Measurements from ENCODE around the gene TNFSF15.

TNFSF15 gene

DNA sequence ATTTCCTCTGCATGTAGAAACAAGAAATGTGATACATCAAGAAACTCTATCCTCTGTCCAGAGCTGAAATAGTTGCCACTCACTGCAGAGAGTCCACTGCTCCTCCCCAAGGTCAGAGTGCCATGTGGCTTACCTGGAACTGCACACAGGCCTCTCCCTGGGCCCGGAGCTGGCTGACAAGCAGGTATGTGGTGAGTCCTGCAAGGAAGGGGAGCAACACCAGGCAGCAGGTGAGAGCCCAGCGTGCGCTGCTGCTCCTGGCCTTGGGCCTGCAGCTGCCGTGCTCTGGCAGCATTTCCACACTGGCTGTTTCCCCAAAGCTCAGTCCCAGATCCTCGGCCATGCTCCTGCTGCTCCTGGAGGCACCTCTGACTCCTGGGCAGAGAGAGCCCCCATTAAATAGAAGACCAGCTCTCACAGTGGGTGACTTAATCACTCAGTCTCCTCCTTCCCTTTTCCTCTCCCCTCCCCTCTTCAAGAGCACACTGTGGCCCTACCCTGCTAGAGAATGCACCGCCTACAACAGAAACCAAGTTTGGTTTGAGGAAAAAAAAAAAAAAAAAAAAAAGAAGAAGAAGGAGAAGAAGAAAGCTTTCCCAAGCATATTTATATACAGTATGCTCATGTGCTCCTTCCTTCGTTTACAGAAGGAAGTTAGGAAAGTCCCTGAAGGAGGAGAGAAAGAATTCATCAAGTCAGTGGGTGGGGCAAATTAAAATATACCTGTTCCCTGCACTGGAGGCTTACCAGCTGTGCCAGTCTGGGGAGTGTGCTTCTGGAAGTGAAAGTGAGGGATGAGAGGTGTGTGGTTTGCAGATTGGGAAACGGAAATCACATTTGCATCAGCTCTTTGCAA lies at the start of gene TNFSF15:
TNFSF15 (minus strand) TSS at position 370 of the 856 bp plus-strand sequence; CDS start at position 343, 27 bp downstream.
- DNase-seq (ENCODE audit: low read depth in 2 of 2), result no peak

DNA sequence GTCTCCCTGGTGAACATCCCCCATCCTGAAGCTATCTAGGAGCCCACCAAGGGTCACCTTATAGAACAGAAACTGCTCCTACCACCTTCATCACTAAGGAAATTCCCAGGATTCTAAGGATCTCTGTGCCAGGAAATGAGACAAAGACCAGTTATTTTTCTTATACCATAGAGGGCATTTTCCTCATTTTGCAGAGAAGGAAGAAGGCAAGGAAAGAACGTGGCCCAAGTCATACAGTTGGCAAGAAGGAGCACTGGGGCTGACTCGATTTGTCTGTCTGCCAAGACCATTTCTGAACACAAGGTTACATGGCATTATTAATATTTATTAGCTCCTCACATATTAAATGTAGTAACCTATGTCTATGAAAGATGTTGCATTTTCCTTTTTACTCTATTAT lies 49.6 kb upstream of the TNFSF15 start:
- no peak for DNase-seq (ENCODE audit: low read depth in 2 of 2)

DNA sequence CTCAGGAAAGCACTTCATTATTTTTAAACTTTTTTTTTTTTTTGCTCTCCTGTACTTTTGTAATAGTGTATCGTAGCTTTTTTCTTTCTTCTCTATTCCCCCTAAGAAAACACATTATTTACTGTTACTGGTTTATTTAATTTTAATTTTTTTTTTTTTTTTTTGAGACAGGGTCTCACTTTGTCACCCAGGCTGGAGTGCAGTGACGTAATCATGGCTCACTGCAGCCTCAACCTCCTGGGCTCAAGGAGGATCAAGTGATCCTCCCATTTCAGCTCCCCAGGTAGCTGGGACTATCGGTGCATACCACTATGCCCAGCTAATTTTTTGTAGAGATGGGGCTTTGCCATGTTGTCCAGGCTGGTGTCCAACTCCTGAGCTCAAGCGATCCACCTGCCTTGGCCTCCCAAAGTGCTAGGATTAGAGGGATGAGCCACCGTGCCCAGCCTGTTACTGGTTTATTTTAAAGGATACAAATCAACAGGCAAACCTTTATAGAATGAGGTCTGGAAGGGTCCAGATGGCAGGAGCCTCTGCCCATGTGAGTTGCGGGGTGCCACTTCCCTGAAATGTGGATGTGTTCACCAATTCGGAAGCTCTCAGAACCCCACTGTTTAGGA lies 49.0 kb upstream of the TNFSF15 start:
- no peak for DNase-seq (ENCODE audit: low read depth in 2 of 2)

DNA sequence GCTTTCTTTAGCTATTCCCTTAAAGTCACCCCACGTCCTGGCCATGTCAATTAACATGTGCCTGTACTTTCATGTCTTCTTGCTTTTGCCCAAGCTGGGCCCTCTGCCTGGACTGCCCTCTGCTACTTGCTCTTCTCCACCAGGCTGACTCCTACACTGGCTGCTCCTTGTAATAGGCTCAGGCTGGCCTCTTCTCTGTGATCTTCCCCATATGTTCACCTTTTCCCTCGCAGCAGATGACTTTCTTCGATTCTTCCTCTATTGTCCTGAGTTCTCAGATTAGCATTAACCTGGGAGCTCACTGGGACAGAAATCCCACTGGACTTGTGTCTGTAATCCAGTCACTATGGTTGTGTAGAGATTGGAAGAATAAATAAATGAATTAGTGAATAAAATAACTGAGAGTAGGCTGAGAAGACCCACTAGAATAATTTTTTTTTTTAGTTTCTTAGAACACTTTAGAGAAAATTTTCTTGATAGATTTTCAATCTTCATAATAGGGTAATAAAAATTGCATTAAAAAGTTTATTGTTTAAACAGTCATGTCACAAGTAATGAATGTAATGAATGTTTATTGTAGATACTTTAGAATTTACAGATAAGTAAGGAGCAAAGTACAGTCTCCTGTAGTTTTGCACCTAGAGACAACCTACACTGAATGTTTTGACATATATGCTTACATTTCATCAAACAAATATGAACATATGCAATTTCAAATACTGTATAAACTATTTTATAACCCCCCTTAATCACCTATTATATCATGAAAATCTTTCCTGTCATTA lies 47.4 kb upstream of the TNFSF15 start:
- no peak for DNase-seq (ENCODE audit: low read depth in 2 of 2)

DNA sequence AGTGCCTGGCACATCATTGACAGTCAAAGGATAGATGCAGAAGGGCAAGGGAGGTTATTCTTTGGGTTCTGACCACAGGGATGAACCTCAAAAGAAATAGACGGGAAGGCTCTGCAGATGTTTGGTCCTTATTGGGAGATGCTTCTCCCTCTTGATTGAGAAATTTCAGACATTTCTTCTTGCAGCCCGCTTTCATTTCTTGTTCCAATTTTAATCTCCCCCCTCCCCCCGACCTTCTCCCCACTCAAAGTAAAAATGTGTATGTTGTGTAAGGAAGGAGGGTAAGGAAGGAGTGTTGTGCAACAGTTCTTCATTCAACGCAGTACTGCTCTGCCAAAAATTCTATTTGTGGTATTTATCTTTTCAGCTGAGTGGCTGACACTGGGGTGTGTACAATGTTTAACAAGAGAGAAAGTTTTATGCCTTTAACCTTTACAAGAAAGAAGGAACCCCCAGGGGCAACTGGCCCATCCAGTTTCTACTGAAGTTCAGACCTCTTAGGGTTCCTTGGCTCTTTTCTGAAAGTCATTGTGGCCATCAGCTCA lies 46.3 kb upstream of the TNFSF15 start:
- DNase-seq (ENCODE audit: low read depth in 2 of 2), result no peak

DNA sequence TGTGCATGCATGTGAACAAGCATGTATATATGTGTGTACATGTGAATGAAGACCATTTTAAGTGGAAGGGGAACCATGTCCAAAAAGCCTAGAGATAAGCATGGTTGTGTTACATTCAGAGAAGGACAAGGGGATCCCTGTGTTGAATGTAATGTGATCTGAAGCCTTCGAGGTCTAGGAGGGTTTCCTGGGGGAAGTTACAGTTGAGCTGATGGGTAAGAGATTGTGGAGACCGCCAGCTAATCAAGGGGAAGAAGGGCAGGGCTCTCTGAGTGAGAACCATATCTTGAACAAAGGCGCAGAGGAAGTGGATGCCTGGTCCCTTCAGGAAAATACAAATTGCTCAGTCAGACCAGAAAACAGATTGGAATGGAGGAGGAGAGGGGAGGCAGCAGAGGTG lies 45.5 kb upstream of the TNFSF15 start:
- DNase-seq (ENCODE audit: low read depth in 2 of 2), result no peak

DNA sequence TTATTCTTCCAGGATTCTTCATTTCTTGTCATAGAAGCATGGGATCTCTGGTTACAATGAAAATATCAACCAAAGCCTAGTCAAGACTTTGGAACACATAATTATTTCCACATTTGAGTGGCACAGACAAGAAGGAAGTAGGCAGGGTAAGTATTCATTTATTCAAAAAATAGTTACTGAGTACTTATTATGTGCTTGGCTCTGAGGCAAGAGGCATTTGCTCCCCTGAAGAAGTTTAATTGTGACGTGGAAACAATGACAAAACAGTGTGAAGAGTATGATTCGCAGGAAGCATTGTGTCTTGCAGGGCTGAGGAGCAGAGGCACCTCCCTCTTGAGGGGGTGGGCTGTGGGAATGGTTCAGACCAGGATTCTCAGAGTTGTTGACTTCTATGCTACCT lies 45.0 kb upstream of the TNFSF15 start:
- no peak for DNase-seq (ENCODE audit: low read depth in 2 of 2)

DNA sequence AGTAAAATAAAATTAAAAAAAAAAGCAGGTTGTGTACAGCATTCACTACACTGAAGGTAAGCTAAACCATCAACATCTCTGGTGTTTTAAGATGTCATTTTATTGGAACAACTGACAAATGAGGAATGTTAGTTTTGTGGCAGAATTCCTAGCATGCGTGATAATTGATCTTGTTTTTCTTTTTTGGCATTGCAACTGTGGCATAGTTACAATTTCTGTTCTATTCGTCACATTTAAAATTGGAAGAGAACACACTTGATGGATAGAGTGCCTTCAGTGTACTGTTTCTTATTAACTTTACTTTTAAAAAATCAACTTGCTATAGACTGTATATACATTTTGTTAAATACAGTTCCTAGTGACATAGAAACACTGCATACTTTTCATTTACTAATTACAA lies 43.6 kb upstream of the TNFSF15 start:
- DNase-seq (ENCODE audit: low read depth in 2 of 2), result no peak

DNA sequence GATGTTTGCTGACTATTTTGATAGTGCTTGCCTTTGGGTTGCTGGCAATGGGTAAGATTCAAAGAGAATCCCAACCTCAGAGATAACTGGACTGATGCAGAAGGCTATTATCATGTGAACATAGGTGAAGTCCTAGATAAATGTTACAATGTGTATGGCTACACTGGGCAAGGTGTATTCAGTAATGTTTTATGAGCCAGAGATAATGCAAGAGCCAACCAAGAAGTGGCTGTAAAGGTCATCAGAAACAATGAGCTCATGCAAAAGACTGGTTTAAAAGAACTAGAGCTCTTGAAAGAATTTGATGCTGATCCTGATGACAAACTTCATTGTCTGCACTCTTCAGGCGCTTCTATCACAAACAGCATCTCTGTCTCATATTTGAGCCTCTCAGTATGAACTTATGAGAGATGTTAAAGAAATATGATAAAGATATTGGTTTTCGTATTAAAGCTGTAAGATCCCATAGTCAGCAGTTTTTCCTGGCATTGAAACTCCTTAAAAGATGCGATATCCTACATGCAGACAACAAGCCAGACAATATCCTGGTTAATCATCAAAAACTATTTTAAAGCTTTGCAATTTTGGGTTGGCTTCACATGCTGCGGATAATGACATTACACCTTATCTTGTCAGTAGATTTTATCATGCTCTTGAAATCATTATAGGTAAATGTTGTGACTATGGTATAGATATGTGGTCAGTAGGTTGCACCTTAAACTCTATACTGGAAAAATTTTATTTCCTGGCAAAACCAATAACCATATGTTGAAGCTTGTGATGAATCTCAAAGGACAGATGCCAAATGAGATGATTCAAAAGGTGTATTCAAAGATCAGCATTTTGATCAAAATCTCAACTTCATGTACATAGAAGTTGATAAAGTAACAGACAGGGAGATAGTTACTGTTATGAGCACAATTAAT lies 41.9 kb upstream of the TNFSF15 start:
- DNase-seq (ENCODE audit: low read depth in 2 of 2), result no peak

DNA sequence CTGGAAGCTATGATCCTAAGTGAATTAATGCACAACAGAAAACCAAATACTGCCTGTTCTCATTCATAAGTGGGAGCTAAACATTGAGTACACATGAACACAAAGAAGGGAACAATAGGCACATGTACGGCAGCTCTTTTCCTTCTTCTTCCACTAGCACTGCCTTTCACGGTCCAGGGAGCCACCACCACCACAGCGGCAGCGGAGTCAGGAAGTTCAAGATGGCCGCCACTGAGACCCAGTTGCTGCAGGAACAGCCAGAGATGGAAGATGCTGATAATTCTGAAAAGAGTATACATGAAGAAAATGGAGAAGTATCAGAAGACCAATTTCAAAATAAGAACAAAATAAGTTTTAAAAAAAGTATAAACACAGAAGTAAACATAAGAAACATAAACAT lies 39.5 kb upstream of the TNFSF15 start:
- DNase-seq (ENCODE audit: low read depth in 2 of 2), result no peak

DNA sequence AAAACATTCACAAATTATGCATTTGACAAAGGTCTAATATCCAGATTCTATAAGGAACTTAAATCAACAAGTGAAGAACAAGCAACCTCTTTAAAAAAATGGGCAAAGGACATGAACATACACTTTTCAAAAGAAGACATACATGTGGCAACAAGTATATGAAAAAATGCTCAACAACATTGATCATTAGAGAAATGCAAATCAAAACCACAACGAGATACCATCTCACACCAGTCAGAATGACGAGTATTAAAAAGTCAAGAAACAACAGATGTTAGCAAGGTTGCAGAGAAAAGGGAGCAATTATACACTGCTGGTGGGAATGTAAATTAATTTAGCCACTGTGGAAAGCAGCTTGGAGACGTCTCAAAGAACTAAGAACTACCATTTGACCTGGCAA lies 38.9 kb upstream of the TNFSF15 start:
- DNase-seq (ENCODE audit: low read depth in 2 of 2), result no peak

DNA sequence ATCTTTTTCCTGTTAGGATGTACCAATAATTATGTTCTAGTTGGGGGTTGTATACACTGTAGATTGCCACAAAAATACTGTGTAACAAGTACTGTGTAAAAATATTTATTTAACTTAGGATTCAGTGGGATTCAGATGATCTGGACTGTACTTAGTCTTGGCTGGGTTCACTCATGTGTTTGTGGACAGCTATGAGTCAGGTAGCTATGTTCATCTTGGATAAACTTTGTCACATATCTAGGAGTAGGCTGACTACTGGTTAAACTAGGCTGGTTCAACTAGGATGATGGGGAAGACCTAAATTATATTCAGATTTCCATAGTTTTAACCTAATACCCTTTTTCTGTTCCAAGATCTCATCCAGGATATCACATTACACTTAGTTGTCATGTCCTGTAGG lies 32.1 kb upstream of the TNFSF15 start:
- DNase-seq (ENCODE audit: low read depth in 2 of 2), result no peak

DNA sequence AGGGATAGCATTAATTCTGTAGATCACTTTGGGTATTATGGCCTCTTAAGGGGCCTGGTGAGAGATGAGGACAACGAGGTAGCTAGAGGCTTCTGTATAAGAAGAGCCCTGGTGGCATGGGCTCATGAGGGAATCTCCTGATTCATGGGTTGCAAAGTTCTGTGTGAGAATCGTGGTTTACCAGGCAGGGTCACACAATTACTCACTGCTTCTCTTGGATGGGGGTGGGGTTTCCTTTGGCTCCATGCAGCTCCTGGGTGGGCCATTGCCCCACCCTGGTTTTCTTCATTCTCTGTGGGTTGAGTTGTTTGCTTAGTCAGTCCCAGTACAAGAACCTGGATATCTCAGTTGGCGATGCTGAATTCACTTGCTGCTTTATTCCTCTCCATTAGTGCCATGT lies 30.9 kb upstream of the TNFSF15 start:
- no peak for DNase-seq (ENCODE audit: low read depth in 2 of 2)

DNA sequence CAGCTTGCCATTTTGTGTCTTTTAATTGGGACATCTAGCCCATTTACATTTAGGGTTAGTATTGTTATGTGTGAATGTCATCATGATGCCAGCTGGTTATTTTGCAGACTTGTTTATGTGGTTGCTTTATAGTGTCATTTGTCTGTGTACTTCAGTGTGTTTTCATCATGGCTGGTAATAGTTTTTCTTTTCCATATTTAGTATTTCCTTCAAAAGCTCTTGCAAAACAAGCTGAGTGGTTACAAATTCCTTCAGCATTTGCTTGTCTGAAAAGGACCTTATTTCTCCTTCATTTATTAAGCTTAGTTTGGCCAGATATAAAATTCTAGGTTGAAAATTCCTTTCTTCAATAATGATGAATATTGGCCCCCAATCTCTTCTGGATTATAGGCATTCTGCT lies 28.5 kb upstream of the TNFSF15 start:
- no peak for DNase-seq (ENCODE audit: low read depth in 2 of 2)

DNA sequence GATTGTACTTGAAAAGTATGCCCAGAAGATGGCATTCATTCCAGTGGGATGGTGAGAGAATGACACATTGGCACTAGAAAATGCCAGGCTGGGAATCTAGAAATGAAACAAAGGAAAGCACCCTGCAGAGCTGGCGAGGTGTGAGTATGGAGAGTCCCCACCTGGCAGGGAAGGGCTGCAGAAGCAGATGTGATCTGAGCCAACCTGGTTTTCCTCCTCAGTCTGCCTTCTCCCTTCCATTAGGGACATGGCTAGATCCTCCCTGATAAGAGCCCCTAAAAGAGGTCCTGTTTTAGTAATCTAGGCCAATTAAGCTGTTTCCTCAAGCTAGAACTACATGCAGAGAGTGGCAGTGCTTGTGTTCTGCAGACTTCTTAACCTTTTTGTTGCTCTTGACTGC lies 24.7 kb upstream of the TNFSF15 start:
- no peak for DNase-seq (ENCODE audit: low read depth in 2 of 2)

DNA sequence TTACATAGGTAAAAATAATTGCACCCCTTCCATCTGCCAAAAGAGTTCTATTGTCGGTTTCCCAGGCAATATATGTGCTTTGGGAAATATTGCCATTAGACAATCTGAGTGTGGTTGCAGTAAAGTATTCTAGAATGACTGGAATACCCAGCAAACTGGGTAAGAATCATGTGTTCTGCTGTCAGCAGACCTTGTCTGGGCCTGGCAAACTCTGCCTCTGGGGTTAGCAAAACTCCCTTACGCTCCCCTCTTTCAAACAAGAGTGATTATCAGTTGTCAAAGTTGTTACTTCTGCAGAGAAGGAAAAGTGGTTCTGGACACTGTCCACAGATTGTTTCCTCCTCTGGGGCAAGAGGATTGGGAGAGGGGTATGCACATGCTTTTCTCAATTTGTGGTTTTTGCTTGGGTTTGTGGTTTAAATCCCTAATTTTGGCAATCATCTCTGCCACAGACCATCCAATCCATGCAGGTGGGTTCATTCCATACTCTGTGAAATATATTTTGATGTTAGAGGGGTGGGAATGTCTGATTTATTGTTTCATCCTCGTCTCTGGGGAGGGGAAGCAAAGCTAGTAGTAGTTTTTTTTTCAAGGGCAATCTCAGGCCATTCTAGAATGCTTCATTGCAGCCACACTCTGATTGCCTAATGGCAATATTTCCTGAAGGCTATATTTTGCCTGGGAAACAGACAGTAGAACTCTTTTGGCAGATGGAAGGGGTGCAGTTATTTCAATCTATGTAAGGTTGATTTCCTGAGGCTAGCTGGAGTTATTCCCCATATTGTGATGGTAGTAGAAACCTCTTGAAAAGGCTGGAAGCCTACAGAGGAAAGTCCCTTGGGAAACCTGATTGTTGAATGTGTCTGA lies 24.0 kb upstream of the TNFSF15 start:
- no peak for DNase-seq (ENCODE audit: low read depth in 2 of 2)

DNA sequence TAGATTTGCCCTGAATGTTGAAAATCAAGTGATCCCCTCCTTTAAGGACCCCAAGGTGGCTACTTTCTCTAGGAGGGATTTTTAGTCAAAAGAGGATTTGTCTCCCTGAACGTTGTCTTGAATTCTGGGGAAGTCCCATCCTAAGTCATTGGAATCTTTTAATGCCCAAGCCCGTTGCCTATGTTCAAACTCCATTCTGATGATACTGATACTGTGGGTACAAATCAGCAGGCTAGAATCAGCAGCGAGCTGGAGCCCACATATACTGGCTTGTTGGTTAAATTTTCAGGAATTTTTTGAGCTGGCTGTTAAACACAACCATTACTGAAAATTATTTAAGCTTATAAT lies 22.4 kb upstream of the TNFSF15 start:
- DNase-seq (ENCODE audit: low read depth in 2 of 2), result no peak

DNA sequence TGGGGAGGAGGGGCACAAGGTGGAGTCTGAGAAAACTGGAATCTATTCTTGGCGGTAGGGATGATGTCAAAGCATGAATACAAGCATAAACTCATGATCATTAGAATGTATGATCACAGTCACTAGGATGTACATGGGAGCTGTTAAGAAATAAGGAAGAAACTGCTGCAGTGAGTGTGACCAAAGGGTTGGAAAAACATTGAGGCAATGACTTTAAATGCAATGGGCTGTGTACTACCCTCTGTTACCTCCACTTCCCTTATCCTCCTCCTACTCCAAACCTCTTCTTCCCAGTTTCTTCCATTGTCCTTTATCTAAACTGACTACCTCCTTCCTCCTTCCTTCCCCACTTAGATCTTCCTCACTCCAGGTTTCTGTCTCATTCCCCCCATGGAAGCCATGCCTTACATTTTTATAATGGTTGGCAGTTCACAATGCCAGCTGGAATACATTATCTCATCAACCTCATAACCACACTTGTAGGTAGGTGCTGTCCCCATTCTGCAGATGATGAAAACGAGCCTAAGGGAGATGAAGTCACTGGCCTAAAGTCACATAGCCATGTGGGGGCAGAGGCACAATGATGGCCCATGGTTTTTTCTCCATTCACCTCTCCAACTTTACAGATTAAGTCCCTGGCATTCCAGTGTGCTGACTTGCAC lies 21.9 kb upstream of the TNFSF15 start:
- no peak for DNase-seq (ENCODE audit: low read depth in 2 of 2)

DNA sequence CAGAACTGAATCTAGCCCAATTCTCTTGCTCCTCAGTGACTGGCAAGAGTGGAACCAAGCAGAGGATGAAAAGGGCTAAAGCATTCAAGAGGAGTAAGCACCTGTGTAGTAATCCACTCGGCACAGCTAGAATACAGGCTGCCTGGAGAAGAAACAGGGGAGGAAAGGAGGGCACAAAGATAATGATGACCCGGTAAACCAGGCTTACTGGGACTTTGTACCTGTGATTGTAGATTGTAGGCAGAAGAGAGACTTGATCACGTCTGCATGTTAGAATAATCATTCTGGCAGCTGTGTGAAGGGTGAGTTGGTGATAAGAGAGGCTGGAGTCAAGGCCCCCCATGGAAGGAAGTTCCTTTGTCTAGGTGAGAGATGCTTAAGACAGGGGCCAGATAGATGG lies 20.6 kb upstream of the TNFSF15 start:
- DNase-seq (ENCODE audit: low read depth in 2 of 2), result no peak

Data from stimulated activated CD8-positive, alpha-beta memory T cell treated with anti-CD3 and anti-CD28 coated beads, Interleukin-2, amount 100 ng/mL, for 1 hour (primary cell).